ENCODE measurements around the gene PSENEN.
A peak's percentile ranks its signal among the peaks of the same experiment; 100 is the strongest.

The PSENEN gene

GRCh38 chr19:35745328-35746086 is at the start of gene PSENEN, which contains the start of gene U2AF1L4:
TSS of gene PSENEN (plus strand) at chr19:35745651. CDS start at chr19:35745931, 280 bp downstream.
TSS of gene U2AF1L4 (minus strand) at chr19:35745418. CDS start at chr19:35745391, 27 bp downstream.
- peak; percentile 89 for DNase-seq

- no peak for DNase-seq
Observed at GRCh38 chr19:35695895-35696422, 49.5 kb upstream of the PSENEN start.

- no peak for DNase-seq
Observed at GRCh38 chr19:35696835-35697234, 48.6 kb upstream of the PSENEN start.

GRCh38 chr19:35702223-35703012 is 43.0 kb upstream of the PSENEN start:
- peak; percentile 85 to 88 for DNase-seq

- no peak for DNase-seq
Observed at GRCh38 chr19:35703343-35703742, 42.1 kb upstream of the PSENEN start.

GRCh38 chr19:35704218-35704617 is 41.2 kb upstream of the PSENEN start, which contains the start of gene ZBTB32:
TSS of gene ZBTB32 (plus strand) at chr19:35704558. CDS start at chr19:35714627, 10,069 bp downstream.
- no peak for DNase-seq

GRCh38 chr19:35708391-35708790 is 37.1 kb upstream of the PSENEN start:
- no peak for DNase-seq

GRCh38 chr19:35710784-35711723 is 34.4 kb upstream of the PSENEN start:
- DNase-seq: peak; percentile 55 to 58

GRCh38 chr19:35712567-35713505 is 32.6 kb upstream of the PSENEN start:
- peak; percentile 66 to 73 for DNase-seq

GRCh38 chr19:35713506-35713850 is 32.0 kb upstream of the PSENEN start:
- no peak for DNase-seq

- no peak for DNase-seq
Observed at GRCh38 chr19:35713904-35714495, 31.5 kb upstream of the PSENEN start.

GRCh38 chr19:35714601-35715354 is 30.7 kb upstream of the PSENEN start:
- DNase-seq: no peak

- no peak for DNase-seq
Observed at GRCh38 chr19:35715355-35715809, 30.1 kb upstream of the PSENEN start.

- no peak for DNase-seq
Observed at GRCh38 chr19:35715981-35716800, 29.3 kb upstream of the PSENEN start.

GRCh38 chr19:35716801-35717664 is 28.4 kb upstream of the PSENEN start:
- peak; percentile 78 to 92 for DNase-seq

- DNase-seq: peak in 1 of 2 donors; percentile 93
Observed at GRCh38 chr19:35717665-35718344, 27.6 kb upstream of the PSENEN start, which contains the start of gene KMT2B. TSS of gene KMT2B (plus strand) at chr19:35718003. CDS start at chr19:35718019, 16 bp downstream.

- peak in 1 of 2 donors; percentile 67 for DNase-seq
Observed at GRCh38 chr19:35718345-35719041, 27.0 kb upstream of the PSENEN start.
